Skin of body (tissue), 2 donors: Measurements from ENCODE around the gene PRB4. TPM values are rescaled to one million over a fixed set of nuclear protein-coding genes. Genes with fewer than 3 reads are reported as not detected.
"Not testable (repeated sequence)": the region's sequence is repeated elsewhere in the genome, so short reads cannot be mapped to it uniquely, and the experiment has no call there.

ENCODE experiments used
- DNase-seq: peaks from one replicate; lab custom pipeline; 2025; lab: John Stamatoyannopoulos, UW
- total RNA-seq: library from RNA; depleted of rRNA; stranded (reverse); fragments of >200 nt; gene quantifications from one replicate; pipeline ENCODE4 v1.2.3, GENCODE V29; 2014

PRB4 gene
- total RNA-seq, result not detected

GRCh38 chr12:11310336-11310735 is at the start of gene PRB4:
PRB4 (minus strand) TSS chr12:11310436; CDS start chr12:11310398, 38 bp downstream.
- DNase-seq, result no peak

- DNase-seq, result not testable (repeated sequence)
Measured at GRCh38 chr12:11351736-11352135, 41.5 kb upstream of the PRB4 start.

- DNase-seq, result no peak
Measured at GRCh38 chr12:11348439-11348838, 38.2 kb upstream of the PRB4 start.

GRCh38 chr12:11347810-11348209 is 37.6 kb upstream of the PRB4 start:
- DNase-seq, result no peak

GRCh38 chr12:11344500-11344899 is 34.3 kb upstream of the PRB4 start:
- DNase-seq, result no peak

GRCh38 chr12:11324426-11324825 is 14.2 kb upstream of the PRB4 start:
- no peak for DNase-seq

GRCh38 chr12:11321980-11322379 is 11.7 kb upstream of the PRB4 start:
- DNase-seq, result no peak

- no peak for DNase-seq
Measured at GRCh38 chr12:11307143-11307542, 3.1 kb downstream of the PRB4 start.

GRCh38 chr12:11273449-11273848 is 36.8 kb downstream of the PRB4 start:
- DNase-seq, result no peak

GRCh38 chr12:11269607-11270006 is 40.6 kb downstream of the PRB4 start, which contains the start of gene PRB3:
PRB3 (minus strand) TSS chr12:11269707; CDS start chr12:11269669, 38 bp downstream.
- DNase-seq, result no peak

- no peak for DNase-seq
Measured at GRCh38 chr12:11264501-11264900, 45.7 kb downstream of the PRB4 start.

Other genes with a start within 250 kb of the PRB4 start
- 7.0 TPM for gene TAS2R46, start 248.1 kb downstream of the PRB4 start, total RNA-seq
- 8.5 TPM for gene TAS2R43, start 218.1 kb downstream of the PRB4 start, total RNA-seq
- gene TAS2R30, start 175.8 kb downstream of the PRB4 start, total RNA-seq, result 18.1 TPM
- gene SMIM10L1, start 139.2 kb downstream of the PRB4 start, total RNA-seq, result 4.1 TPM
- gene TAS2R42, start 123.5 kb downstream of the PRB4 start, total RNA-seq, result not detected
- not detected for gene PRB3, start 40.7 kb downstream of the PRB4 start, total RNA-seq
- 0.20 TPM for gene PRB2, start 85.1 kb upstream of the PRB4 start, total RNA-seq